ENCODE results near the gene SAC3D1. TPM values are rescaled to one million over a fixed set of nuclear protein-coding genes. Genes with fewer than 3 reads are reported as not detected.

Gene SAC3D1
- total and polyA plus RNA-seq, 2 of the 4 experiments (the other 2 are of a cell fraction) = 2.9 to 13.2 TPM

GRCh38 chr11:64999478-64999877 is 41.5 kb upstream of the SAC3D1 start:
- POLR2A ChIA-PET (ENCODE audit: unreplicated experiment) = no interaction called here
- no peaks in the 10 kb centered on the region for H3K27me3 ChIP-seq (ENCODE audit: control insufficient read depth, insufficient read depth, low read length)
- H3K4me1 ChIP-seq (ENCODE audit: control insufficient read depth, insufficient read depth, low read length) = 0 out of 2 replicates have a peak, but pooled peaks cover 4% of the 10 kb centered on the region
- H4K8ac ChIP-seq (ENCODE audit: low read depth in 2 of 2, low read length in 2 of 2) = no peak overlapping the region
- no peak for TF ChIP-seq CHD1 (IDR thresholded peaks at IDR 0.05; ENCODE audit: low read depth, low read length)
- no peak for TF ChIP-seq NFE2L2 (IDR thresholded peaks at IDR 0.05; ENCODE audit: low read depth, low read length)
- TF ChIP-seq BHLHE40 (IDR thresholded peaks at IDR 0.05; ENCODE audit: low read depth, low read length) = no peak
- no peak for TF ChIP-seq MAZ (IDR thresholded peaks at IDR 0.05; ENCODE audit: borderline replicate concordance, low read depth, low read length)
- TF ChIP-seq MXI1 (IDR thresholded peaks at IDR 0.05; ENCODE audit: borderline replicate concordance, low read depth, low read length) = no peak
- TF ChIP-seq, protein P1, sequence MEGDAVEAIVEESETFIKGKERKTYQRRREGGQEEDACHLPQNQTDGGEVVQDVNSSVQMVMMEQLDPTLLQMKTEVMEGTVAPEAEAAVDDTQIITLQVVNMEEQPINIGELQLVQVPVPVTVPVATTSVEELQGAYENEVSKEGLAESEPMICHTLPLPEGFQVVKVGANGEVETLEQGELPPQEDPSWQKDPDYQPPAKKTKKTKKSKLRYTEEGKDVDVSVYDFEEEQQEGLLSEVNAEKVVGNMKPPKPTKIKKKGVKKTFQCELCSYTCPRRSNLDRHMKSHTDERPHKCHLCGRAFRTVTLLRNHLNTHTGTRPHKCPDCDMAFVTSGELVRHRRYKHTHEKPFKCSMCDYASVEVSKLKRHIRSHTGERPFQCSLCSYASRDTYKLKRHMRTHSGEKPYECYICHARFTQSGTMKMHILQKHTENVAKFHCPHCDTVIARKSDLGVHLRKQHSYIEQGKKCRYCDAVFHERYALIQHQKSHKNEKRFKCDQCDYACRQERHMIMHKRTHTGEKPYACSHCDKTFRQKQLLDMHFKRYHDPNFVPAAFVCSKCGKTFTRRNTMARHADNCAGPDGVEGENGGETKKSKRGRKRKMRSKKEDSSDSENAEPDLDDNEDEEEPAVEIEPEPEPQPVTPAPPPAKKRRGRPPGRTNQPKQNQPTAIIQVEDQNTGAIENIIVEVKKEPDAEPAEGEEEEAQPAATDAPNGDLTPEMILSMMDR (conservative IDR thresholded peaks at IDR 0.05; ENCODE audit: low read depth, low read length) = no peak
- TF ChIP-seq SMC3 (IDR thresholded peaks at IDR 0.05; ENCODE audit: low read depth, low read length) = no peak
- TF ChIP-seq, protein P2, sequence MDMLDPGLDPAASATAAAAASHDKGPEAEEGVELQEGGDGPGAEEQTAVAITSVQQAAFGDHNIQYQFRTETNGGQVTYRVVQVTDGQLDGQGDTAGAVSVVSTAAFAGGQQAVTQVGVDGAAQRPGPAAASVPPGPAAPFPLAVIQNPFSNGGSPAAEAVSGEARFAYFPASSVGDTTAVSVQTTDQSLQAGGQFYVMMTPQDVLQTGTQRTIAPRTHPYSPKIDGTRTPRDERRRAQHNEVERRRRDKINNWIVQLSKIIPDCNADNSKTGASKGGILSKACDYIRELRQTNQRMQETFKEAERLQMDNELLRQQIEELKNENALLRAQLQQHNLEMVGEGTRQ (IDR thresholded peaks at IDR 0.05; ENCODE audit: low read depth, low read length) = no peak
- TF ChIP-seq FOS (IDR thresholded peaks at IDR 0.05; ENCODE audit: low read depth, low read length) = no peak
- no peak for TF ChIP-seq MAFK (IDR thresholded peaks at IDR 0.05; ENCODE audit: low read depth, low read length)
- no peak for TF ChIP-seq CEBPB (IDR thresholded peaks at IDR 0.05; ENCODE audit: low read depth, low read length)
- TF ChIP-seq ELK1 (IDR thresholded peaks at IDR 0.05; ENCODE audit: borderline replicate concordance, low read depth, low read length) = no peak
- no peak for TF ChIP-seq RCOR1 (IDR thresholded peaks at IDR 0.05; ENCODE audit: insufficient replicate concordance, low read length)
- TF ChIP-seq RAD21 (IDR thresholded peaks at IDR 0.05; ENCODE audit: low read length) = no peak
- WGBS, 2 experiments (ENCODE audit: extremely low coverage in 2 of 2, insufficient read length in 1 of 2) = no CpG with 5 or more reads among the region's 1 CpG
- in situ Hi-C loops (cut with MboI; ENCODE audit: low sequenced_read_pairs) = no loop called here
- no peak overlapping the region for H4K5ac ChIP-seq (ENCODE audit: low read depth, low read length)
- H2AK9ac ChIP-seq (replicated peaks; ENCODE audit: low read depth, low read length, poor library complexity) = peak overlapping the region; percentile 28
- no peaks in the 10 kb centered on the region for H3K9me3 ChIP-seq (ENCODE audit: control insufficient read depth, insufficient read depth, low read length)
- H2BK5ac ChIP-seq (ENCODE audit: low read depth, low read length, poor library complexity, severe bottlenecking) = no peak overlapping the region
- no peak overlapping the region for H4K91ac ChIP-seq (ENCODE audit: insufficient read depth, low read depth, low read length)
- H3K14ac ChIP-seq (replicated peaks; ENCODE audit: low read depth, low read length) = no peak overlapping the region
- CTCF ChIA-PET = no interaction called here
- no peak overlapping the region for H3K4ac ChIP-seq (ENCODE audit: low read depth, low read length)
- DNase-seq (no peak), ATAC-seq (ENCODE audit: low read depth) (no peak)
- no peaks in the 10 kb centered on the region for H4K20me1 ChIP-seq (ENCODE audit: insufficient read depth, low read length)
- dilution Hi-C loops (cut with HindIII; ENCODE audit: low sequenced_read_pairs, unreplicated experiment) = no loop called here
- no peak overlapping the region for H3K27ac ChIP-seq (ENCODE audit: insufficient read depth, low read length)
- H2BK120ac ChIP-seq (ENCODE audit: low read depth, low read length) = no peak overlapping the region
- no peaks in the 10 kb centered on the region for H3K79me1 ChIP-seq (ENCODE audit: low read depth in 1 of 2, low read length in 2 of 2)
- no TSS peak for BruUV-seq (replicated peaks)
- no peak overlapping the region; the same call in 1 of the 2 replicates for H3K23ac ChIP-seq (ENCODE audit: low read depth, low read length)
- H3K18ac ChIP-seq (ENCODE audit: low read depth, low read length) = no peak overlapping the region
- H2AK5ac ChIP-seq (ENCODE audit: low read depth, low read length) = no peak overlapping the region
- no peak overlapping the region for H3K56ac ChIP-seq (ENCODE audit: extremely low read depth, insufficient read depth, low read length)
- no peaks in the 10 kb centered on the region for H3K36me3 ChIP-seq (ENCODE audit: control insufficient read depth, insufficient read depth, low read length)
- H2BK15ac ChIP-seq (ENCODE audit: low read depth, low read length) = no peak overlapping the region
- no peak overlapping the region for H3K4me3 ChIP-seq (ENCODE audit: insufficient read depth, low read depth, low read length)
- H3K9ac ChIP-seq (ENCODE audit: low read depth, low read length) = no peak overlapping the region
- intact Hi-C loops (cut with micrococcal nuclease) = loop anchor here (5.0 kb wide), 1 partner anchor 152 kb away; no protein-coding TSS in a partner anchor
- H3K9me1 ChIP-seq (ENCODE audit: insufficient read depth, low read length) = peaks cover 7% of the 10 kb centered on the region; the same call in 1 of the 2 replicates
- no peak overlapping the region for H3K4me2 ChIP-seq (ENCODE audit: low read depth, low read length)
- H2BK20ac ChIP-seq (ENCODE audit: low read depth, low read length) = no peak overlapping the region
- H2AFZ ChIP-seq (replicated peaks; ENCODE audit: low read length, poor library complexity) = no peak overlapping the region
